Stimulated activated CD4-positive, alpha-beta T cell treated with anti-CD3 and anti-CD28 coated beads, Interleukin-2, amount 100 ng/mL, for 4 hours (primary cell): Measurements from ENCODE around the gene OR8J1.
"Not testable (repeated sequence)": the region's sequence is repeated elsewhere in the genome, so short reads cannot be mapped to it uniquely, and the experiment has no call there.

Source experiments
- DNase-seq: peaks from one replicate; pipeline ENCODE4 v3.0.0-alpha.2; 2020; ENCODE audit warnings: low read depth

The OR8J1 gene, protein sequence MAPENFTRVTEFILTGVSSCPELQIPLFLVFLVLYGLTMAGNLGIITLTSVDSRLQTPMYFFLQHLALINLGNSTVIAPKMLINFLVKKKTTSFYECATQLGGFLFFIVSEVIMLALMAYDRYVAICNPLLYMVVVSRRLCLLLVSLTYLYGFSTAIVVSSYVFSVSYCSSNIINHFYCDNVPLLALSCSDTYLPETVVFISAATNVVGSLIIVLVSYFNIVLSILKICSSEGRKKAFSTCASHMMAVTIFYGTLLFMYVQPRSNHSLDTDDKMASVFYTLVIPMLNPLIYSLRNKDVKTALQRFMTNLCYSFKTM

DNA sequence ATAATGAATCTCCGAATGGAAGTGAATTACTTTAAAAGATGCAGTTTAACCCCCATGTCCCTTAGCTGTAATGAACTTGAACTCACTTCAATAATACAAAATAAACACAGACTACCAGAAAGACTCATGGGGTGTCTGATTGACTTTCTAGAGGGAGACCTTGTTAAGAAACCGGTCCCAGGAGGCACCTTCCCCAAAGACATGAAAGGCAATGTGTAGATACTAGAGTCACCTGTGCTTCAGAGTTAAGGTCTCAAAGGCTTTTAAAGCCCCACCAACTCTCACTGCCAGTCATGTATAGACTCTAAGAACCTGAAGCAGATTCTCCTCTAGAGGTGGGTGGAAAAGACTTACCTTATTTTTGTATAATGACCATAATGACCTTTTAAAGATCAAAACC lies at the start of gene OR8J1:
TSS of gene OR8J1 (plus strand) at position 301 of the 400 bp plus-strand sequence. CDS start 5,956 bp downstream, outside the sequence.
- DNase-seq: no peak

DNA sequence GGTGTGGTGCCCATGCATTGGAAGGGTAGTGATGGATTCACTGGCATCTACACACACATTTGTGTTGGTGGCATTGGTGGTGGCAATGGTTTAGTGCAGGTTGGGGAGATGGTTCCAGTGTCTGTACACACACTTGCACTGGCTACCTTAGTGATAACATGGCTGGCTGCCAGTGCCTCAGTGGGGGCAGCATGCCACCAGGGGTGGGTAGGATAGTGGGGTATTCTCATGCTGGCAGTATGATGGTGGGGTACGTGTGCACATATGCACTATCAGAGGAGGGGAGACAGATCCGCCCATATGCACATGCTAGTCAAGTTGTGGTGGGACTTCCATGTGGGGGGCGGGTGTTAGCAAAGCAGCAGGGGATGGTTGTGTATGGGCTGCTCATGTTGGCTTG lies 46.3 kb upstream of the OR8J1 start:
- no peak for DNase-seq

DNA sequence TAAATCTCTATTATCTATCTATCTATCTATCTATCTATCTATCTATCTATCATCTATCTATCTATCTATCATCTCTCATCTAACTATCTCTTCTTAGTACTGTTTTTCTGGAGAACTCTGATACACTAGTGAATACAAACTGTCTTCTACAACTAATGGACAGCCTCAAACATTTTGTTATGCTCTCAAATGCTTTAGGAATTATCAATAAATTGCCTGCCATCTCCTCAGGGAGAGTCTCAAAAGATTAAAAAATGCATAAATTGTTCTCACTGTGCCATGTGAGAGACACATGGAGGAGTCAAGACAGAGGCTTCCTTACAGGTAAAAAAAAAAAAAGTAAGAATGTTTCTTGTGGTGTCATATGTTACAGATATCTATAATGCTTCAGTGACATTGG lies 39.2 kb upstream of the OR8J1 start, which contains the start of gene OR8K3:
TSS of gene OR8K3 (plus strand) at position 301 of the 400 bp plus-strand sequence. CDS start 3,163 bp downstream, outside the sequence.
- DNase-seq: no peak

DNA sequence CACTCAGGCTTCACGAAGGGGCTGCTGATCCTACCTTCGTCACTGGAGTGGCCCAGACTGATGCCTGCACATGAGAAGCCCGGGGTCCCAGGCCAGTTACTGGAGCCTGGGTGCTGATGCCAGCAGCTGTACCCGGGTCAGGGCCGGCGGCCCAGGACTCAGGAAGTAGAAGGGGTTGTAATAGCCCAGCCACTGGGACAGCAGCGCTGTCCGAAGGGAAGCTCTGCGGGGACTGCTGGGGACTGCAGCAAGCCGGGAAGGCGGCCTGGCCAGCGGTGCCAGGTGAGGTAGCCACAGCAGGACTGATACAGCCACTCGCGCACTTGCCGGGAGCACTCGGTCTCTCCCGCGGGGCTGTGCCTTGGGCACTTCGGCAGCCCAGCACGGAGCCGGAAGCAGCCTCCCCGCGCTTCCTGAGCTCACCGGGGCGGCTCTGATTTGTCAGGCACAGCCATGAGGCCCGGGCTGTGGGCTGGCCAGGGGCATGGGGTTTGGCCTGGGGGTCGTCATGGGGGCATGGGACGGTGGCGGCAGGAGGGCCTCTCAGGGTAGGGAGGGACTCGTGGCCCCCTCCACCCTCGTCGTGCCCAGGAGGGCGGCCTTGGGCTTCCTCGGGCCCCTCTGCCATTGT lies 22.1 kb upstream of the OR8J1 start:
- DNase-seq: no peak

DNA sequence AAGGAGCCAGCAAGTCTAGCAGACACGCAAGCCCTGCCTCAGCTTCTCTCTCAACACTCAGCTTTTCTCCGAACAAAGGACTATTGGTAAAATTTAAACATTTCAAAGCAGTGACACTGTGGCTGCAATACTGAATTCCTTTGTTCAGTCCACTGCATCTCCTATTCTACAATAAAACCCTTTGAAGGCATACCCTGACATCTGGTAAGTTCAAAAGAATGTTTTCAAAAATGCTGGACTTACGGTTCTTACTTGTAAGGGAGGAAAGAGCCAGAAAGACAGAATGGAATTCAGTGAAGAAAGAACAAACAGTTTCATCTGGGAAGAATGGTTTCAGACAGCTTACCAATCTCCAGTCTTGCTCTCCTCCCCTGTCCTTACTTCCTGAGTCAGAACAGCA lies 20.9 kb upstream of the OR8J1 start:
- no peak for DNase-seq

DNA sequence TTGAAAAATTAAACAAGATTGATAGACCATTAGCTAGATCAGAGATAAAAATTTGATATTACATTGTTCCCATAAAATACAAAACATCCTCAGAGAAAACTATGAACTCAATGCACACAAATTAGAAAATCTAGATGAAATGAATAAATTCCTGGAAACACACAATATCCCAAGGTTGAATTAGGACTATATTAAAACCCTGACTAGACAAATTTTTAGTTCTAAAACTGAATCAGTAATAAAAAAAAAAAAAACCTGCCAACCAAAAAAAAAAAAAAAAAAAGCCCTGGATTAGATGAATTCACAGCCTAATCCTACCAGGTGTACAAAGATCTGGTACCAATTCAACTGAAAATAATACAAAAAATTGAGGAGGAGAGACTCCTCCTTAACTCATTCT lies 13.8 kb upstream of the OR8J1 start:
- DNase-seq: no peak

DNA sequence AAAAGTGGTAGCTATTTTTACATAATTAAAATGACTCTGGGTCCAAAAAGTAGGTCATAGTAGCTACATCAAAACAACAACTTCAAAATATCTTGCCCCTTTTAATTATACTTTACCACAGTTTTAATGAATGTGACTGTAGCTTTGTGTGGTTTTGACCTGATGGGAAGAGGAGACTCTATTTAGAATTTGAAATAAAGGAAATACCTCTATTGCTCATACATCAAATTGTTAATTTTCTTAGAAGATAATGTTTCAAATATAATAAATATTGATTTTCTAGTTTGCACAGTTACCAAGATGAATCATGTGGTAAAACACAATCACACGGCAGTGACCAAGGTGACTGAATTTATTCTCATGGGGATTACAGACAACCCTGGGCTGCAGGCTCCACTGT lies 8.4 kb upstream of the OR8J1 start, which contains the start of gene OR8K1:
TSS of gene OR8K1 (plus strand) at position 301 of the 400 bp plus-strand sequence. CDS start at position 301, 0 bp downstream.
- no peak for DNase-seq

DNA sequence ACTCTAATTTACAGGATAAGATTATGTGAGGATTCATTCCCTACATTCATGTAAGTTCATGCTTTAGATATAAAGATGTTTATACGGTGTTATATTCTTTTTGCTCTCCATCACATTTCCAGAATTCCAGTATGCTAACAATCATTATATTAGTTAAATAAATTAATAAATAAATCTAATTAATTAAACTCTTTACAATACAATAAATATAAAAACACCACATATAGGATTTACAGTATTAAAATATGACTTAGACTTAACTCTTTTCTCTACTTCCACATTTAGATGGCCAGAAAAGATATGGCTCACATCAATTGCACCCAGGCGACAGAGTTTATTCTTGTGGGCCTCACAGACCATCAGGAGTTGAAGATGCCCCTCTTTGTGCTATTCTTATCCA lies 21.2 kb downstream of the OR8J1 start, which contains the start of gene OR8U1:
TSS of gene OR8U1 (plus strand) at position 301 of the 400 bp plus-strand sequence. CDS start at position 301, 0 bp downstream.
- no peak for DNase-seq

DNA sequence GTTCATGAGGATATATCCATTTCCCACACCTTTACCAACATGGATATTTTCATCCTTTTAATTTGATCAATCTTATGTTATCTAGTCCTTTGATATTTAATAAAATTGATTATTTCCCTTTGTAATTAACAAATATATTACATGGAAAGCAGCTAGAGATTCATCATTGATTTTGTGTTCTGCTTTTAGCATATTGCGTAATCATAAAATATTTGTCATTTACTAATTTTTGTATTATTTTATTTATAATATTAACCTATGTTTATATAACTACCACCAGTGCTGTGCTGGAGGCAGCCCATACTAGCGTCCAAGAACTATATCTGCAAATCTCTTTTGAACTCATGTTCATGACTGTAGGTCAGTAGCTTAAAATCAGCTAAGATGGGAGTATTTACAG lies 26.0 kb downstream of the OR8J1 start:
- no peak for DNase-seq

DNA sequence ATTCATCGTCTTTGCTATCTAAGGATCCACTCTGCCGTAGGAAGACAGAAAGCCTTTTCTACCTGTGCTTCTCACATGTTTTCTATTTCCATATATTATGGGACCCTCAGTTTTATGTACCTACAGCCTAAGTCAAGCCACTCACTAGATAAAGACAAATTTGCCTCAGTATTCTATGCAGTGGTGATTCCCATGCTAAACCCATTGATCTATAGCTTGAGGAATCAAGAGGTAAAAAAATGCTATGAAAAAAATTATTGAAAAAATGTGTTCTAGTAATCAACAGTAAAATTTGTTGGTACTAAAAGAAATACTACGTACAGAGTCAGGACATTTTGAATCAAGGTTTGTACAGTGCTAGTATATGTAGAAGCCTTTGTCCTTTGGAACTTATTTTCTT lies 40.3 kb downstream of the OR8J1 start:
- no peak for DNase-seq

DNA sequence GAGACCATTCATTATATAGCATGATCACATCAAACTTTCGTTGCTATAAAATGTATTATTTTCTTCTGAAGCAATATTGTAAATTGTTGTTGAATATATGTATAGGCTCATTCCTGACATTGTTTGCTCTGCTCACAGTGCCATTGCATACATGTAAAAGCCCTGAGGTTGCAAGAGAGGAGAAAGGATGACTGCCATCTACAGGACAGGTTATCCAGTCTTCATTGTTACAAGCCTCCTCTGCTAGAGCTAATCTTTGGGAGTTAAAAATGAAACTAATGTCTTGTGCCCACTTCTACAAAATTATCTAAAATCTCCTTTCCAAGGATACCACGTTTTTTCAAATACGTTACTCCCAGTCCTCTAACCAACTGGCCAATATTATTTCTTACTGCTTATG lies 42.0 kb downstream of the OR8J1 start:
- no peak for DNase-seq

DNA sequence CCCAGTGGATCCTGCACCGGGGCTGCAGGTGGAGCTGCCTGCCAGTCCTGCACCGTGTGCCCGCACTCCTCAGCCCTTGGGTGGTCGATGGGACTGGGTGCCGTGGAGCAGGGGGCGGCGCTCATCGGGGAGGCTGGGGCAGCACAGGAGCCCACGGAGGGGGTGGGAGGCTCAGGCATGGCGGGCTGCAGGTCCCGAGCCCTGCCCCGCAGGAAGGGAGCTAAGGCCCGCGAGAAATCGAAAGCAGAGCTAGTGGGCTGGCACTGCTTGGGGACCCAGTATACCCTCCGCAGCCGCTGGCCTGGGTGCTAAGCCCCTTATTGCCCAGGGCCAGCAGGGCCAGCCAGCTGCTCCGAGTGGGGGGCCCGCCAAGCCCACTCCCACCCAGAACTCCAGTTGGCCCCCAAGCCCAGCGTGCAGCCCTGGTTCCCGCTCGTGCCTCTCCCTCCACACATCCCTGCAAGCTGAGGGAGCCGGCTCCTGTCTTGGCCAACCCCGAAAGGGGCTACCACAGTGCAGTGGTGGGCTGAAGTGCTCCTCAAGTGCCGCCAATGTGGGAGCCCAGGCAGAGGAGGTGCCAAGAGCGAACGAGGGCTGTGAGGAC lies 47.9 kb downstream of the OR8J1 start:
- not testable (repeated sequence) for DNase-seq

DNA sequence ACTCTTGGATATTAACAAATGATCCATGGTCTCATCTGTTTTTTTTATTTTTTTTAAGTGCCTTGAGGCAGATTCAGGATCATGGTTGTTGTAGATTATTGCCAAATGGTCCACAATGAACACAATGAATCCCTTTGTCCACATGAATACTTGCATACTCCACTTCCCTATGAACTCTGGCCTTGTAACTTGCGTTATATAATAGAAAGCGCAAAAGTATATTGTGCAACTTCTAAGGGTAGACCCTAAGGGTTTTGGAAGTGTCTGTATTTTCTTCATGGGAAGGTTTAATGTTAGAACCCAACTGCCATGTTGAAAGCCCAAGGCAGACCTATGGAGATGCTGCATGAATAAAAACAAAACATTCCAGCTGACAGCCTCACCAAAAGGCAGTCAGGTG lies 50.3 kb downstream of the OR8J1 start:
- no peak for DNase-seq

DNA sequence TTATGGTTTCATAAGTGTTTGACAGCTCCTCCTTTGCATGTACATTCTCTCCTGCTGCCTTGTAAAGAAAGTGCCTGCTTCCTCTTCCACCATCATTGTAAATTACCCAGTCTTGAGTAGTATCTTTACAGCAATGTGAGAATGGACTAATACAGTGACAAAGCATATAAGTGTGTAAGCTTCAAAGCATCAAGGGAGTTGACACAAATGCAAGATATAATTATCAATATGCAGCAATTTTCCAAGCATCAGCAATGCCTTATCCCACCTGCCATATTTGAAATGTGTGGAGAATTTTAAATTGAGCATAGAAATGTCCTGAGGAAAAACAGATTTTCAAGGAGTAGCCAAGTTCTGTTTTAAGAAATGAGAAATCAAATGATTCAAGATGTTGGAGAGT lies 56.7 kb downstream of the OR8J1 start:
- no peak for DNase-seq
